Activated CD4-positive, CD25-positive, alpha-beta regulatory T cell treated with anti-CD3 and anti-CD28 coated beads, Interleukin-2, amount 50 U/mL, for 24 hours (primary cell): Measurements from ENCODE around the gene PODXL.
"Not testable (repeated sequence)": the region's sequence is repeated elsewhere in the genome, so short reads cannot be mapped to it uniquely, and the experiment has no call there.

Source experiments
- ATAC-seq, 2 donors: fragments of 150-1000 bp; cut with Tn5 transposase; one replicate each; pipeline ENCODE4 v1.10.0; 2021; ENCODE audit warnings: mild to moderate bottlenecking in 1 of 2, moderate library complexity in 1 of 2

PODXL gene

GRCh38 chr7:131508754-131509486 lies 47.5 kb downstream of the PODXL start:
- ATAC-seq, result no peak

- ATAC-seq, result peak; percentile 86 to 92
Observed at GRCh38 chr7:131507592-131508331, 48.7 kb downstream of the PODXL start.

- no peak for ATAC-seq
Observed at GRCh38 chr7:131506597-131506996, 49.8 kb downstream of the PODXL start.

- no peak for ATAC-seq
Observed at GRCh38 chr7:131505636-131506557, 50.5 kb downstream of the PODXL start.

- ATAC-seq, result not testable (repeated sequence)
Observed at GRCh38 chr7:131505037-131505620, 51.3 kb downstream of the PODXL start.

- no peak for ATAC-seq
Observed at GRCh38 chr7:131504157-131504899, 52.1 kb downstream of the PODXL start.

- no peak for ATAC-seq
Observed at GRCh38 chr7:131503639-131504038, 52.8 kb downstream of the PODXL start.

GRCh38 chr7:131502810-131503508 lies 53.5 kb downstream of the PODXL start:
- no peak for ATAC-seq

- no peak for ATAC-seq
Observed at GRCh38 chr7:131501930-131502685, 54.3 kb downstream of the PODXL start.

GRCh38 chr7:131501422-131501821 lies 55.0 kb downstream of the PODXL start:
- peak; percentile 96 to 99 for ATAC-seq

GRCh38 chr7:131500357-131500756 lies 56.1 kb downstream of the PODXL start:
- ATAC-seq, result no peak

- no peak for ATAC-seq
Observed at GRCh38 chr7:131499801-131500200, 56.6 kb downstream of the PODXL start.

- ATAC-seq, result no peak
Observed at GRCh38 chr7:131498237-131498885, 58.1 kb downstream of the PODXL start.

- no peak for ATAC-seq
Observed at GRCh38 chr7:131497454-131497853, 59.0 kb downstream of the PODXL start.

- no peak for ATAC-seq
Observed at GRCh38 chr7:131495669-131496498, 60.5 kb downstream of the PODXL start.

- ATAC-seq, result no peak
Observed at GRCh38 chr7:131494182-131494581, 62.2 kb downstream of the PODXL start.

- ATAC-seq, result no peak
Observed at GRCh38 chr7:131493581-131493980, 62.8 kb downstream of the PODXL start.

GRCh38 chr7:131493081-131493480 lies 63.3 kb downstream of the PODXL start:
- no peak for ATAC-seq

- no peak for ATAC-seq
Observed at GRCh38 chr7:131489881-131490280, 66.5 kb downstream of the PODXL start.
